HEK293 (cell line): ENCODE measurements around the gene CACNA1C.

ENCODE experiments used
- CTCF ChIA-PET: fragments of 350-600 bp; formaldehyde crosslinking; extraction: SDS; loops from one replicate; lab custom pipeline; 2021; ENCODE audit warnings: antibody characterized with exemption; lab: Yijun Ruan, JAX
- POLR2A ChIA-PET: fragments of 300-600 bp; formaldehyde crosslinking; extraction: SDS; loops from one replicate; lab custom pipeline; 2020; ENCODE audit warnings: antibody characterized with exemption, inconsistent platforms; lab: Yijun Ruan, JAX
- H3K27ac ChIP-seq: fragments of 200-500 bp; sonication (Bioruptor generic); 2 replicates; pipeline ENCODE4 v1.5.1; 2014; ENCODE audit warnings: low read depth, low read length, control low read depth, inconsistent platforms; ENCODE audit errors: extremely low read depth
- H3K36me3 ChIP-seq, 2 experiments: fragments of 200-500 bp in 1 of 2; sonication (Bioruptor generic) in 1 of 2; 1 replicate in 1 of 2; 2 replicates in 1 of 2; pipeline ENCODE4 v1.5.1; 2014 to 2017; ENCODE audit warnings: inconsistent platforms in 2 of 2, low read length in 2 of 2; ENCODE audit not compliant: control insufficient read depth in 2 of 2, insufficient read depth in 1 of 2
- H3K4me1 ChIP-seq: fragments of 200-500 bp; sonication (Bioruptor generic); 2 replicates; pipeline ENCODE4 v1.5.1; 2014; ENCODE audit warnings: mild to moderate bottlenecking, low read length, inconsistent platforms; ENCODE audit not compliant: control insufficient read depth, insufficient read depth
- H3K4me3 ChIP-seq: 2 replicates; pipeline ENCODE4 v1.5.1; 2011; ENCODE audit warnings: low read depth, mild to moderate bottlenecking, control low read depth, low read length, moderate library complexity
- H3K9me3 ChIP-seq: fragments of 200-500 bp; sonication (Bioruptor generic); 2 replicates; pipeline ENCODE4 v1.5.1; 2014; ENCODE audit warnings: low read depth, low read length, inconsistent platforms; ENCODE audit not compliant: control insufficient read depth, insufficient read depth
- GFI1B ChIP-seq: fragments of 450-650 bp; formaldehyde crosslinking; IDR thresholded peaks from 2 replicates; pipeline ENCODE4 v1.5.1; 2016; ENCODE audit warnings: missing biosample characterization, missing genetic modification characterization
- GLI2 ChIP-seq: fragments of 450-650 bp; formaldehyde crosslinking; IDR thresholded peaks from 2 replicates; pipeline ENCODE4; 2017; ENCODE audit warnings: missing biosample characterization, missing genetic modification characterization, low read depth, borderline replicate concordance
- KLF9 ChIP-seq: fragments of 450-650 bp; formaldehyde crosslinking; IDR thresholded peaks from 2 replicates; pipeline ENCODE4 v1.5.1; 2016; ENCODE audit warnings: missing biosample characterization, missing genetic modification characterization, low read depth
- MZF1 ChIP-seq: fragments of 450-650 bp; formaldehyde crosslinking; IDR thresholded peaks from 2 replicates; pipeline ENCODE4 v1.5.1; 2017; ENCODE audit warnings: missing biosample characterization, missing genetic modification characterization, borderline replicate concordance
- PRDM2 ChIP-seq: fragments of 450-650 bp; formaldehyde crosslinking; IDR thresholded peaks from 2 replicates; pipeline ENCODE4 v1.5.1; 2016; ENCODE audit warnings: missing biosample characterization, missing genetic modification characterization, borderline replicate concordance
- ZBTB44 ChIP-seq: fragments of 450-650 bp; IDR thresholded peaks from 2 replicates; pipeline ENCODE4 v1.5.1; 2018; ENCODE audit warnings: missing biosample characterization, mild to moderate bottlenecking, missing genetic modification characterization
- ZNF114 ChIP-seq: fragments of 450-650 bp; formaldehyde crosslinking; IDR thresholded peaks from 2 replicates; pipeline ENCODE4 v1.5.0; 2017; ENCODE audit warnings: missing biosample characterization, missing genetic modification characterization
- ZNF175 ChIP-seq: fragments of 450-650 bp; formaldehyde crosslinking; IDR thresholded peaks from 2 replicates; pipeline ENCODE4 v1.5.1; 2016; ENCODE audit warnings: missing biosample characterization, missing genetic modification characterization
- ZNF26 ChIP-seq: fragments of 450-650 bp; formaldehyde crosslinking; IDR thresholded peaks from 2 replicates; pipeline ENCODE4 v1.5.1; 2016; ENCODE audit warnings: missing biosample characterization, missing genetic modification characterization
- ZNF354C ChIP-seq: fragments of 450-650 bp; formaldehyde crosslinking; IDR thresholded peaks from 2 replicates; pipeline ENCODE4 v1.5.1; 2016; ENCODE audit warnings: missing biosample characterization, missing genetic modification characterization, low read depth, borderline replicate concordance
- ZNF549 ChIP-seq: fragments of 450-650 bp; IDR thresholded peaks from 2 replicates; pipeline ENCODE4 v1.5.1; 2018; ENCODE audit warnings: missing biosample characterization, missing genetic modification characterization, mild to moderate bottlenecking, inconsistent platforms, moderate library complexity
- ZNF585B ChIP-seq: fragments of 450-650 bp; formaldehyde crosslinking; IDR thresholded peaks from 2 replicates; pipeline ENCODE4 v1.5.1; 2016; ENCODE audit warnings: missing biosample characterization, missing genetic modification characterization
- ZNF645 ChIP-seq: fragments of 450-650 bp; formaldehyde crosslinking; IDR thresholded peaks from 2 replicates; pipeline ENCODE4; 2016; ENCODE audit warnings: missing biosample characterization, missing genetic modification characterization
- ZNF660 ChIP-seq: fragments of 450-650 bp; IDR thresholded peaks from 2 replicates; pipeline ENCODE4 v1.5.1; 2018; ENCODE audit warnings: missing biosample characterization, mild to moderate bottlenecking, missing genetic modification characterization
- ZNF664 ChIP-seq: fragments of 450-650 bp; formaldehyde crosslinking; IDR thresholded peaks from 2 replicates; pipeline ENCODE4 v1.5.1; 2016; ENCODE audit warnings: missing biosample characterization, missing genetic modification characterization
- TF ChIP-seq, protein P1 (sequence below): fragments of 450-650 bp; formaldehyde crosslinking; IDR thresholded peaks from 2 replicates; pipeline ENCODE4 v1.5.1; 2017; ENCODE audit warnings: missing biosample characterization, missing genetic modification characterization
- TF ChIP-seq, protein P2 (sequence below): fragments of 450-650 bp; formaldehyde crosslinking; IDR thresholded peaks from 2 replicates; pipeline ENCODE4 v1.5.1; 2016; ENCODE audit warnings: missing biosample characterization, missing genetic modification characterization
- TF ChIP-seq, protein P3 (sequence below): fragments of 450-650 bp; formaldehyde crosslinking; IDR thresholded peaks from 2 replicates; pipeline ENCODE4 v1.5.1; 2016; ENCODE audit warnings: missing biosample characterization, missing genetic modification characterization
- TF ChIP-seq, protein P4 (sequence below): fragments of 450-650 bp; formaldehyde crosslinking; IDR thresholded peaks from 2 replicates; pipeline ENCODE4 v1.5.1; 2017; ENCODE audit warnings: missing biosample characterization, missing genetic modification characterization

CACNA1C gene

DNA sequence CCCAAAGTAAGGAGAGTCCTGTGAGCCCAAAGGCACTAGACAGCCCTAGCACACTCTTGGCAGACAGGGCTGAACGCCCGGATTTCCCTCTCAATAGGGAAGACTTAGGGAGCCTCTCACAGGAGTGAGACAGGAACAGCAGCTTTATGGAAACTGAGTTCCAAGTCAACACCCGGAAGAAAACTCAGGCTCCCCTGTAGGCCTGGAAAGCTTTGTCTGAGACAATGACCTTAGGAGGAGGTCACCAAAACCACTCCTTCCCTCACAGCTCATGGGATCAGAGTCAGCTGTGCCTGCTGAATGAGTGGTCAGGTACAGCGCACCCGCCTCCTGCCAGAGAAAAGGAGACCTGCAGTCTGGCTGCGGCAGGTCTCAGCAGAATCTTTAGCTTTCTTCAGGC, 229.5 kb downstream of the CACNA1C start (continued):
- TF ChIP-seq PRDM2 (tag by site-specific recombination) (no peak), ZNF354C (no peak), ZNF585B (no peak), GLI2 (tag by site-specific recombination) (no peak), ZBTB44 (no peak), ZNF26 (tag by site-specific recombination) (no peak), ZNF114 (no peak), ZNF664 (tag by site-specific recombination) (no peak)
- TF ChIP-seq, protein P1, sequence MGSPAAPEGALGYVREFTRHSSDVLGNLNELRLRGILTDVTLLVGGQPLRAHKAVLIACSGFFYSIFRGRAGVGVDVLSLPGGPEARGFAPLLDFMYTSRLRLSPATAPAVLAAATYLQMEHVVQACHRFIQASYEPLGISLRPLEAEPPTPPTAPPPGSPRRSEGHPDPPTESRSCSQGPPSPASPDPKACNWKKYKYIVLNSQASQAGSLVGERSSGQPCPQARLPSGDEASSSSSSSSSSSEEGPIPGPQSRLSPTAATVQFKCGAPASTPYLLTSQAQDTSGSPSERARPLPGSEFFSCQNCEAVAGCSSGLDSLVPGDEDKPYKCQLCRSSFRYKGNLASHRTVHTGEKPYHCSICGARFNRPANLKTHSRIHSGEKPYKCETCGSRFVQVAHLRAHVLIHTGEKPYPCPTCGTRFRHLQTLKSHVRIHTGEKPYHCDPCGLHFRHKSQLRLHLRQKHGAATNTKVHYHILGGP (tag by site-specific recombination): no peak

GRCh38 chr12:2283480-2283879, 230.7 kb downstream of the CACNA1C start:
- no peak overlapping the region for H3K4me3 ChIP-seq
- no peaks in the 10 kb centered on the region for H3K4me1 ChIP-seq
- ChIA-PET POLR2A (no interaction called here), CTCF (interaction anchor here (0.7 to 2.6 kb wide), 19 partner anchors 7 to 344 kb away, joined by 3 to 22 read pairs (median 3); no protein-coding TSS in a partner anchor)
- no peaks in the 10 kb centered on the region for H3K9me3 ChIP-seq
- no peaks in the 10 kb centered on the region for H3K36me3 ChIP-seq
- no peak overlapping the region for H3K27ac ChIP-seq
- TF ChIP-seq ZNF175 (tag by site-specific recombination) (no peak), MZF1 (tag by site-specific recombination) (no peak), ZNF549 (tag by site-specific recombination) (no peak), ZNF645 (tag by site-specific recombination) (no peak), KLF9 (tag by site-specific recombination) (no peak), GFI1B (no peak), ZNF660 (tag by site-specific recombination) (no peak)
- TF ChIP-seq, protein P2, sequence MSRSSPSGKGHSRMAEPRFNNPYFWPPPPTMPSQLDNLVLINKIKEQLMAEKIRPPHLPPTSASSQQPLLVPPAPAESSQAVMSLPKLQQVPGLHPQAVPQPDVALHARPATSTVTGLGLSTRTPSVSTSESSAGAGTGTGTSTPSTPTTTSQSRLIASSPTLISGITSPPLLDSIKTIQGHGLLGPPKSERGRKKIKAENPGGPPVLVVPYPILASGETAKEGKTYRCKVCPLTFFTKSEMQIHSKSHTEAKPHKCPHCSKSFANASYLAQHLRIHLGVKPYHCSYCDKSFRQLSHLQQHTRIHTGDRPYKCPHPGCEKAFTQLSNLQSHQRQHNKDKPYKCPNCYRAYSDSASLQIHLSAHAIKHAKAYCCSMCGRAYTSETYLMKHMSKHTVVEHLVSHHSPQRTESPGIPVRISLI (tag by site-specific recombination): no peak
- TF ChIP-seq, protein P3, sequence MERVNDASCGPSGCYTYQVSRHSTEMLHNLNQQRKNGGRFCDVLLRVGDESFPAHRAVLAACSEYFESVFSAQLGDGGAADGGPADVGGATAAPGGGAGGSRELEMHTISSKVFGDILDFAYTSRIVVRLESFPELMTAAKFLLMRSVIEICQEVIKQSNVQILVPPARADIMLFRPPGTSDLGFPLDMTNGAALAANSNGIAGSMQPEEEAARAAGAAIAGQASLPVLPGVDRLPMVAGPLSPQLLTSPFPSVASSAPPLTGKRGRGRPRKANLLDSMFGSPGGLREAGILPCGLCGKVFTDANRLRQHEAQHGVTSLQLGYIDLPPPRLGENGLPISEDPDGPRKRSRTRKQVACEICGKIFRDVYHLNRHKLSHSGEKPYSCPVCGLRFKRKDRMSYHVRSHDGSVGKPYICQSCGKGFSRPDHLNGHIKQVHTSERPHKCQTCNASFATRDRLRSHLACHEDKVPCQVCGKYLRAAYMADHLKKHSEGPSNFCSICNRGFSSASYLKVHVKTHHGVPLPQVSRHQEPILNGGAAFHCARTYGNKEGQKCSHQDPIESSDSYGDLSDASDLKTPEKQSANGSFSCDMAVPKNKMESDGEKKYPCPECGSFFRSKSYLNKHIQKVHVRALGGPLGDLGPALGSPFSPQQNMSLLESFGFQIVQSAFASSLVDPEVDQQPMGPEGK (tag by site-specific recombination): no peak
- TF ChIP-seq, protein P4, sequence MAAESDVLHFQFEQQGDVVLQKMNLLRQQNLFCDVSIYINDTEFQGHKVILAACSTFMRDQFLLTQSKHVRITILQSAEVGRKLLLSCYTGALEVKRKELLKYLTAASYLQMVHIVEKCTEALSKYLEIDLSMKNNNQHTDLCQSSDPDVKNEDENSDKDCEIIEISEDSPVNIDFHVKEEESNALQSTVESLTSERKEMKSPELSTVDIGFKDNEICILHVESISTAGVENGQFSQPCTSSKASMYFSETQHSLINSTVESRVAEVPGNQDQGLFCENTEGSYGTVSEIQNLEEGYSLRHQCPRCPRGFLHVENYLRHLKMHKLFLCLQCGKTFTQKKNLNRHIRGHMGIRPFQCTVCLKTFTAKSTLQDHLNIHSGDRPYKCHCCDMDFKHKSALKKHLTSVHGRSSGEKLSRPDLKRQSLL (tag by site-specific recombination): no peak
